Heart left ventricle (tissue), 16 donors: Measurements from ENCODE around the gene EP400. TPM values are rescaled to one million over a fixed set of nuclear protein-coding genes. Genes with fewer than 3 reads are reported as not detected.

ENCODE experiments used
- ATAC-seq, 4 donors: fragments of 200-7000 bp; cut with Tn5 transposase; one replicate each; pipeline ENCODE4 v1.9.1; 2020 to 2022; ENCODE audit warnings: moderate library complexity in 4 of 4, mild to moderate bottlenecking in 3 of 4, moderate number of reproducible peaks in 1 of 4
- DNase-seq, 5 donors: peaks; one replicate each; pipeline ENCODE4 v3.0.0-alpha.2; 2020
- H3K27ac ChIP-seq, 12 donors: fragments of 200-600 bp; sonication (generic) in 4 of 12; one replicate each; pipeline versions ENCODE4 v1.5.0 to v1.8.0; 2016 to 2022; ENCODE audit warnings: mild to moderate bottlenecking in 2 of 12
- H3K27me3 ChIP-seq, 9 donors: fragments of 200-600 bp; sonication (generic) in 2 of 9; one replicate each; pipeline versions ENCODE4 v1.5.1 to v1.8.0; 2016 to 2022; ENCODE audit warnings: mild to moderate bottlenecking in 3 of 9
- H3K36me3 ChIP-seq, 9 donors: fragments of 200-600 bp; sonication (generic) in 2 of 9; one replicate each; pipeline versions ENCODE4 v1.5.0 to v1.8.0; 2018 to 2022; ENCODE audit warnings: mild to moderate bottlenecking in 2 of 9
- H3K4me1 ChIP-seq, 12 donors: fragments of 200-600 bp; sonication (generic) in 4 of 12; one replicate each; pipeline versions ENCODE4 v1.5.0 to v1.8.0; 2016 to 2022; ENCODE audit warnings: mild to moderate bottlenecking in 3 of 12
- H3K4me3 ChIP-seq, 12 donors: fragments of 200-600 bp; sonication (generic) in 4 of 12; one replicate each; pipeline versions ENCODE4 v1.5.0 to v1.8.0; 2017 to 2022; ENCODE audit warnings: mild to moderate bottlenecking in 9 of 12, moderate library complexity in 4 of 12
- H3K9me3 ChIP-seq, 12 donors: fragments of 200-600 bp; sonication (generic) in 4 of 12; one replicate each; pipeline versions ENCODE4 v1.5.0 to v1.8.0; 2016 to 2022; ENCODE audit warnings: mild to moderate bottlenecking in 1 of 12
- POLR2A ChIP-seq, 2 donors: fragments of 450-650 bp; IDR thresholded peaks; one replicate each; pipeline ENCODE4 v1.6.1; 2017; ENCODE audit warnings: antibody characterized with exemption in 2 of 2, mild to moderate bottlenecking in 2 of 2, moderate library complexity in 2 of 2
- WGBS, 4 donors: extraction: QIAGEN DNeasy Blood & Tissue Kit in 2 of 4; methylation state at CpG; one replicate each; pipeline versions ENCODE4 v1.1.5 to v1.1.7; 2013 to 2018; 5-methylcytosine and 5-hydroxymethylcytosine counted together
- intact Hi-C, 10 donors: fragments of 100-400 bp; cut with DNase I; formaldehyde crosslinking; loops; one replicate each; pipeline versions ENCODE4 v1.11.1 to v1.14.2; 2022
- polyA plus RNA-seq, 2 donors: library from polyadenylated mRNA; stranded (reverse); fragments of 200-250 nt; gene quantifications; one replicate each; pipeline ENCODE4 v1.2.3, GENCODE V29; 2013
- total RNA-seq, 9 donors: library from RNA; depleted of rRNA in 2 of 9; stranded (reverse); fragments of >200 nt in 2 of 9; fragmentation: NEBNext Ultra II Directional in 3 of 9; extraction: Animal tissue kit (Norgen Biotek cat#: 25700) in 3 of 9; gene quantifications; one replicate each; pipeline versions ENCODE4 v1.1.0 to v1.2.4, GENCODE V29; 2016 to 2023
- TF ChIP-seq, protein P1 (sequence below), 12 donors: fragments of 200-600 bp; sonication (generic) in 4 of 12; IDR thresholded peaks; one replicate each; pipeline versions ENCODE4 v1.5.0 to v1.8.0; 2018 to 2022; ENCODE audit warnings: antibody characterized with exemption in 12 of 12, mild to moderate bottlenecking in 5 of 12
- donor health status: ischemic (EF 13 %, LVEDD 7.1; RV severe dilation, severe dysfunction).
- donor health status: healthy with polysubstance abuse.
- donor health status: DM: no; HTN: yes; CAD: no.
- donor health status: DM: no; HTN: no; CAD: no.
- donor health status: ischemic (EF 25% LVEDD 6.9; RV normal size, moderate dysfunction).
- donor health status: ischemic (EF 25% LVEDD 5.7; RV mildly dilated, moderate dysfunction).
- donor health status: healthy.
- donor health status: DM: yes; HTN: yes; CAD: no.
- donor health status: ischemic (EF 35%, LVEDD 5.7; RV mildly dilated, moderate dysfunction).
- donor health status: nonischemic (EF 11% LVEDD 7.7; RV severe dilation, severe dysfunction).
- donor health status: DM: yes; HTN: yes; CAD: no.
- donor health status: PGD.
- donor health status: ischemic (EF 29% LVEDD 5.4; RV normal size, mild dysfunction).
- donor health status: nonischemic (EF 23%, LVEDD 6.1; RV moderate dilation, normal function).

EP400 gene
- total and polyA plus RNA-seq, 11 donors = 9.8 to 27.8 (median 13.5) TPM

DNA sequence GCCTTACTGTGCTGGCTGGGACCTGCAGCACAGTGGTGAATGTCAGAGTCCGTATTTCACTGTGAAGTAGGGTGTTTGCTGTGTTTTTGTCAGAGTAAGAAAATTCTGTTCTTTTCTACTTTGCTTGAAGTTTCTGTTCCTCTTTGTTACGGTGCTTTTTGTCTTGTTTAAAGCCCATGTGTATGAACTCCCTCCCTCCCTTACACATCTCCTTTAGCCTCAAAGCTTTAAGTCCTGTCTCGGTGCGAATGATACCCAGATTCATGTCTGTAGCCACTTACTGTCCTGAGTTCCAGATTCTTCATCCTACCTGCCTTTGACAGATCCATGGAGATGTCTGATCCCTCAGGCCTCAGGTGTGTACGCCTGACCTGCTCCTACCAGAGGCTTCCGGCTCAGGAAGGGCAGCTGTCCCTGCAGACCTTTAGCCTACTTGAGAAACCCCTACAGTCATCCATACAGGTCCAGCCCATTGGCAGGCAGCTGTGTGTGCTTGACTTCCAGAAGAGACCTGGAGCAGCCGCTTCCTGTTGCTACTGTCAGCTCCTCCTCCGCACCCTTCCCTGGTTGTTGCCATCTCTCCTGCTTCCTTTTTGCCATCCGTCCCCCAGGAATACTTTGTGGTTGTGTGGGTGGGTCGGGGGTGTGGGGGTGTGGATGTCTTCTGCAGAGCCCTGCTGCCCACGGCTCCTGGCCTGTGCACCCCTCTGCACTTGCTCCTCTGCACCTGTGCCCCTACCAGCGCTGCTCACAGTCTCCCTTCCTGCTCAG lies 121.5 kb downstream of the EP400 start:
- TF ChIP-seq, protein P1, sequence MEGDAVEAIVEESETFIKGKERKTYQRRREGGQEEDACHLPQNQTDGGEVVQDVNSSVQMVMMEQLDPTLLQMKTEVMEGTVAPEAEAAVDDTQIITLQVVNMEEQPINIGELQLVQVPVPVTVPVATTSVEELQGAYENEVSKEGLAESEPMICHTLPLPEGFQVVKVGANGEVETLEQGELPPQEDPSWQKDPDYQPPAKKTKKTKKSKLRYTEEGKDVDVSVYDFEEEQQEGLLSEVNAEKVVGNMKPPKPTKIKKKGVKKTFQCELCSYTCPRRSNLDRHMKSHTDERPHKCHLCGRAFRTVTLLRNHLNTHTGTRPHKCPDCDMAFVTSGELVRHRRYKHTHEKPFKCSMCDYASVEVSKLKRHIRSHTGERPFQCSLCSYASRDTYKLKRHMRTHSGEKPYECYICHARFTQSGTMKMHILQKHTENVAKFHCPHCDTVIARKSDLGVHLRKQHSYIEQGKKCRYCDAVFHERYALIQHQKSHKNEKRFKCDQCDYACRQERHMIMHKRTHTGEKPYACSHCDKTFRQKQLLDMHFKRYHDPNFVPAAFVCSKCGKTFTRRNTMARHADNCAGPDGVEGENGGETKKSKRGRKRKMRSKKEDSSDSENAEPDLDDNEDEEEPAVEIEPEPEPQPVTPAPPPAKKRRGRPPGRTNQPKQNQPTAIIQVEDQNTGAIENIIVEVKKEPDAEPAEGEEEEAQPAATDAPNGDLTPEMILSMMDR (IDR thresholded peaks at IDR 0.05) = no peak
- TF ChIP-seq POLR2A (IDR thresholded peaks at IDR 0.05) = no peak
- peaks cover 0 to 96% (median 85%) of the 10 kb centered on the region in 9 donors for H3K36me3 ChIP-seq

DNA sequence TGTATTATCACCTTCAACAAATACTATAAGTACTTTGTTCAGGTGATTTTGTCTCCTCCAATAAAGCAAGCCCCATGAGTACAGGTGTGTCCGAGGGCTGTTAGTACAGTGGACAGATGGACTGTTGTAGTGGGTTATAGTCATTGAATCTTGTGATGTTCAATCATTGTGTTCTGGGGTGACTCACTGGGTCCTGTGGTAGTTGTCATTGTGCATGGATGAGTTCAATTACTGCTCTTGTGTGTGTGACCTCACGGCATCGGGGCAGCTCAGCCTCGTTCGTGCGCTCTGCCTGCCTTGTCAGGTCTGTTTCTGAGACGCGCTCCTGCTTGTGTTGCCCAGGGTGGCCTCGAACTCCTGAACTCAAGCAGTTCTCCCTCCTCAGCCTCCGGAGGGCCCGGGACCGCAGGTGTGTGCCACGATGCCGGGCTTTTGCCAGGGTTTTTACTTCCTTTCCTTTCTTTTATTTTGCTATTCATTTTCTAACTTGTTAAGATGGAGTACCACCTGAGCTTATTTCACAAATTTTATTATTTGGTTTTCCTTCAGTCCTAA lies 122.2 kb downstream of the EP400 start:
- 95 to 98% (median 95%) methylated on average over 14 of the region's 14 CpGs for WGBS, 4 donors
- TF ChIP-seq, protein P1 (IDR thresholded peaks at IDR 0.05) = no peak
- no peak for TF ChIP-seq POLR2A (IDR thresholded peaks at IDR 0.05)

More for the DNA sequence above, 121.5 kb downstream of the EP400 start:
- peaks cover 0 to 7% (median 0%) of the 10 kb centered on the region in 12 donors for H3K4me1 ChIP-seq
- no peak overlapping the region for H3K4me3 ChIP-seq
- ATAC-seq = peak in 1 of 4 donors; percentile 25
- no peaks in the 10 kb centered on the region for H3K9me3 ChIP-seq
- 77 to 87% (median 82%) methylated on average over 12 of the region's 12 CpGs for WGBS, 4 donors
- H3K27me3 ChIP-seq = no peaks in the 10 kb centered on the region
- H3K27ac ChIP-seq = no peak overlapping the region
- intact Hi-C loops = no loop called here
- DNase-seq = no peak

DNA sequence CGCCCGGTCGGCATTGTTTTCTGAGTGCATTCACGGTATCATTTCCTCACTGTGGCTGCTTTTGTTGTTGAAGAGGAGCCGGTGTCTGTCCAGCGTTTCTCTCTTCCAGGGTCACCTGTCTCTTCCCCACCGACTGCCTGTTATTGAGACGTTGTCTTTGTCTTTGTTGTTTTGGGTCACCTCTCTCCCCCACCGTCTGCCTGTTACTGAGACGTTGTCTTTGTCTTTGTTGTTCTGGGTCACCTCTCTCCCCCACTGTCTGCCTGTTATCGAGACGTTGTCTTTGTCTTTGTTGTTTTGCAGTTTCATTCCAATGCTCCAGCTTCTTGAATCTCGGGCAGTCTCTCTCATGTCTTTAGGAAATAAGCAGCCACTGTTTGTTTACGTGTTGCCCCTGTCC lies 124.5 kb downstream of the EP400 start:
- TF ChIP-seq, protein P1 (IDR thresholded peaks at IDR 0.05) = no peak
- no peak for TF ChIP-seq POLR2A (IDR thresholded peaks at IDR 0.05)
- H3K27ac ChIP-seq = no peak overlapping the region

More for the DNA sequence above, 122.2 kb downstream of the EP400 start:
- intact Hi-C loops = no loop called here
- DNase-seq (no peak), ATAC-seq (no peak)
- Histone ChIP-seq H3K4me3 (no peak overlapping the region), H3K27me3 (no peaks in the 10 kb centered on the region), H3K36me3 (peaks cover 0 to 96% (median 85%) of the 10 kb centered on the region in 9 donors), H3K4me1 (peaks cover 0 to 4% (median 0%) of the 10 kb centered on the region in 12 donors), H3K27ac (no peak overlapping the region), H3K9me3 (no peaks in the 10 kb centered on the region)

DNA sequence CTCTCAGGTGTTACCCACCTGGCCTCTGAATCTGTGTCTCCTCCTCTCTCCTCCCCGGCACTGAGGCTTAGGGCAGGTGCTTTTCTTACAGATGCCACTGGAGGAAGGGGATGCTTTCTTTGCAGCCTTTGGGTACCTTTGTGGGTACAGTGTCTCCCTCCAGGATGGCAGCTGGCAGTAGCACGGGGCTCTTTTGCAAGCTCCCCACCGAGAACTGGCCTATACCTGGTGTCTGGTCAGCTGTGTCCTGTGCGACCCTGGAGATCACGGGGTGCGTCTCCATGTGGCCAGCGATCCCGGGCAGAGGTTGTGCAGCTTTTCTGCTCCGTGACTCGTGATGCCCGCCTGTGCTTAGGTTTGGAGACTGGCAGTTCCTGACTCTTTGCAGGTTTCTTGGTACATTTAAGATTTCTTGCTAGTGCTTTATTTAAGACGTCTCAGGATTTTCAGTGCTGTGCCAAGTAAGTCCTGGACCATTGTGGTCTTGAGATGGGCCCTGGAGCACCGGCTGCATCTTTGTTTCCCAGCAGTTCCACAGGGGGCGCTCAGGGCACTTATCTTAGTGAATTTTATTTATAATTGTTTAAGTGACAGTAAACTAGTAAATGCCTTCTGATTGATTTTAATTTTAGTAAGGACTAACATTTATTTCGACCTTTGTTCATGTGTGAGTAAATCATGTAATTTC lies 125.4 kb downstream of the EP400 start:
- 91 to 95% (median 92%) methylated on average over 14 to 15 of the region's 15 CpGs for WGBS, 4 donors
- peaks cover 0 to 87% (median 71%) of the 10 kb centered on the region in 9 donors for H3K36me3 ChIP-seq
- no peak for ATAC-seq

More for the DNA sequence above, 124.5 kb downstream of the EP400 start:
- Histone ChIP-seq H3K27me3 (no peaks in the 10 kb centered on the region), H3K36me3 (peaks cover 0 to 92% (median 81%) of the 10 kb centered on the region in 9 donors), H3K4me1 (peaks cover 0 to 14% (median 4%) of the 10 kb centered on the region in 12 donors), H3K4me3 (no peak overlapping the region), H3K9me3 (no peaks in the 10 kb centered on the region)
- DNase-seq (no peak), ATAC-seq (no peak)
- intact Hi-C loops = no loop called here
- WGBS, 4 donors = 90 to 92% (median 92%) methylated on average over 14 of the region's 14 CpGs

More for the DNA sequence above, 125.4 kb downstream of the EP400 start:
- Histone ChIP-seq H3K4me3 (no peak overlapping the region), H3K27me3 (no peaks in the 10 kb centered on the region), H3K27ac (no peak overlapping the region), H3K4me1 (peaks cover 0 to 22% (median 4%) of the 10 kb centered on the region in 12 donors), H3K9me3 (no peaks in the 10 kb centered on the region)
- TF ChIP-seq, protein P1 (IDR thresholded peaks at IDR 0.05) = no peak
- TF ChIP-seq POLR2A (IDR thresholded peaks at IDR 0.05) = no peak
- intact Hi-C loops = no loop called here
- DNase-seq = no peak
